GM21576 (cell line): Measurements from ENCODE around the gene TLR9.

Source experiments
- ATAC-seq: cut with Tn5 transposase; IDR thresholded peaks from one replicate; pipeline ENCODE4 v1.9.1; 2021; ENCODE audit warnings: mild to moderate bottlenecking, moderate library complexity; ENCODE audit not compliant: unreplicated experiment

The TLR9 gene

DNA sequence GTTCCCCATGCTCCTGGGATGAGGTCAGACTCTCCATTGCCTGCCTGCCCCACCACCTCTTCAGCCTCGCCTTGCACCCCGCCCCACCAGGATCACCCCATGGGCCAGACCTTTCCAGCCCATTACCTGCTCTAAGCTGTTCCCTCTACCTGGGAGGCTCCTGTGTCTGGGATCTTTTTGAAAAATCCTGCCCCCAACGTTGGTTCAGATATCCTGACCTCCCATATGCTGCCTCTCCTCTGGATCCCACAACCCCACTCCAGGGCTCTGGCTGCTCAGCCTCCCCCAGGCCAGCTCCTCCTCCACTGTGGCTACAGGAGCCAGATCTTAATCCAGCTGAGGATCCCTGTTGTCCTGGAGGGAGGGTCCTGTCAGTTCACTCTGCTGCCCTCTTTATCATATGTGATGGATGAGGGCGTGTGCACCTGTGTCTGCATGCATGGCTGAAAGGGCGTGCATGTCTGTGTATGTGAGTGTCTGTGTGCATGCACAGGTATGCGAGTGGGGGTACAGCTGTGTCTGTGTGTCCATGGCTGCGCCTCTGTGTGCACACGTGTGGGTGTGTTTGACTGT is 49.2 kb downstream of the TLR9 start:
- no peak for ATAC-seq

DNA sequence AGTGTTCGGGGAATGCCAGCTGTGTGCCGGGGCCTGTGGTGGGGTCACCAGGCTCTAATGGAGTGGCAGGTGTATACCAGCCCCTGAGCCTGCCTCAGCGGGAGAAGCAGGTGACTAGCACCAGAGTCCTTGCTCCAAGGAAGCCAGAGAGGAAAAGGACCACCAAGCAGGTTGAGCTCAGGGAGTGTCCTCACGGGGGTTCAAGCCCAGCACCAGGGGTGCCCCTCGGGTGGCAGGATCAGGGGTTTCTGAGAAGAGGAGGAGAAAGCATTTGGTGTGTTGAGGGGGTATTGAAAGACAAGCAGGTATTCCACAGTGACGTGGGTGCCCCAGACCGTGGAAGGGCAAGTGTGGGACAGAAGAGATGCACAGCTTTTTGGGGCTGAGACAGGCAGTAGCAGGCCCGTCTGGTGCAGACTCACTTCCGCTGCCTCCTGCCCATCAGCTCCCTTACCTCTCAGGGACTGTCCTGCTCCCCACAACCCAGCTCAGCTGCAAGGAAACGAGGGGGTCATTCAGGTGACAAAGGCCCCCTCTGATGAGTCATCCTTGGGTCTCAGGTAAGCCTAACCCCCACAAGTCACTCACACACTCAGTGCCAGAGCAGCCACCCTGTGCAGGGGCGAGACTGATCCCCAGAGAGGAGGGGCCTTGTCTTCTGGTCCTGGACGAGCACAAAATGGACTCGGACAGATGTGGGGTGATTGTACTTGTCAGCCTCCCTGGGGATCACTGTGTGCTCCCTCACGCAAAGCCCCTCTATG is 49.8 kb downstream of the TLR9 start:
- no peak for ATAC-seq

DNA sequence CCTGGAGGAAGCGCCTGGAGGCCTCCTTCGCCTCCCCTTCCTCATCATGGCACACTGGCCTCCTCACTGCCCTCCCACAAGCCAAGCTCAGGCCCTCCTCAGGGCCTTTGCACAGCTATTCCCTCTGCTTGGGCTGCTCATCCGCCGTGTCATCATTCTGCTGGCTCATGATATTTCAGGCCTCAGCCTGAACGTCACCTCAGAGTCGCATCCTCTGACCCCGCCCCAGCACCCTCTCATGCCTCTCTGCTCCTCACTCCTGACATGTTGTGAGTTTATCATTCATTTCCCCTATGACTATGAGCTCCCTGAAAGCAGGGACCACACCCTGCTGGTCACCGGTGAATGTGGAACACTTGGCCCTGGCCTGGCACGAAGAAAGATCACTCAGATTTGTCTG is 50.5 kb downstream of the TLR9 start:
- no peak for ATAC-seq

DNA sequence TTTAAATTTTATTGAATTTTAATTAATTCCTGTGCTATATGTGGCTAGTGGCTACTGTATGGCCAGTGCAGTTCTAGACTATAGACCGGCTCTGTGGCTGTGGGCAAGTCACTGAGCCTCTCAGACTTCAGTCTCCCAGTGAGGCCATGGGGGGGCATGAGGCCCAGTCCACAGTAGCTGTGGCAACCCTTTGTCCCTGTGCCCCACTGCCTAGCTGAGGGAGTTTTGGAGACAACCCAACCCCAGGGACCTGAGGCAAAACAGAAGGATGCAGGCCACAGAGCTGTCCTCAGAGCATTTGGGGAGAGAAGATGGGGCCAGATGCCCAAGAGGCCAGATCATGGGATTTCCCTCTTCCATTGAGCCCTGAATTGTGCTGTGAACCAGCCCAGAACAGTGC is 52.3 kb downstream of the TLR9 start:
- ATAC-seq, result no peak

DNA sequence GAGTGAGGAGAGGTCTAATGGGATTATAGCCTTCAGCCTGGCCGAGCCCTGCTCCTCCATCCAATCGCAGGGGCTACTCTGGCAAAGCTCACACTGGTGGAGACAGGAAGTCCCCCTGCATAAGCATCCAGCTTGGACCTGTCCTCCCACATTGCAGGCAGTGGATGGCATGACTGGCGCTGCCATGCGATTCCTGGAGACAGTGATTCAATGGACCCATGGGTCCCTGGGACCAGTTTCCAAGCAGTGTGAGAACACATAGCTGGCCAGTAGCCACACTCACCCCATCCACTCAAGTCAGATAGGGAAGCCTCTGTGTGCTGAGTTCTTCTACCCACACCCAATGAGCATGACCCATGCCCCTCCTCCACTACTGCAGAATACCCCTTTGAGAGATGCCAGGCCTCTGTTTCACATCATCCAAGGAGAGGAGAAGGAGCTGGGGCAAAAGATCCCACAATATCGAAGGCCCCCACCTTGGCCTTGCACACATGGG is 53.1 kb downstream of the TLR9 start:
- no peak for ATAC-seq

DNA sequence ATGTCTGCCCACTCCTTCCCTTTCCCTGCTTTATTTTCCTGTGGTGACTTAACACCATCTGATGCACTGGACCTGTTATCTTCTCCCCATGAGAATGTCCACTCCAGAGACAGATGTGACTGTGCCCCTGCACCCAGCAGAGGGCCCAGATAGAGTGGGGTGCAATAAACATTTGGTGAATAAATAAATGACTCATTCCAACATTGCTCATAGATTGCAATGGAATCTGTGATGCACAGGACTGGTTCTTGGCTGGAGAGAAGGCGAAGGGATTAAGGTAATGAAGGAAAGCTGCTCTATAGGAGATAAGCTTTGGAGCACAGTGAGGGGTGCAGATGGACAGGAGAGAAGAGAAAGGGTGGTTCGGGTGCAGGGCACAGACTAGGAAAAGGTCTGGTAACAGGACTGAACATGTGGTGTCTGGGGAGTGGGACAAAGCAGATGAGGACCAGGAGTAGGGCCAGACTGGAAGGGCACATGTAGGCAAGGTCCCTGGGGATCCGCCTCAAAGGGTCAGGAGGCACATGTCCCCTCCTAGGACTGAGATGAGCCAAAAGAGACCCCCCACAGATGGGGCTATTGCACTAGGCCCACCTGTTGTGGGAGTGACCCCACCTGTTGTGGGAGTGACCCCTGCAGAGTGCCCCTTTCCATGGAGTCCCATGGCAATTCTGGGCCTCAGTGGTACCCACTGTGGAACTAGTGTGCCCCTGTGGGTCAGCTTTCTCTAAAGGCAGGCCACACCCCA is 53.8 kb downstream of the TLR9 start:
- no peak for ATAC-seq
